SU-DHL-6 (cell line): ENCODE results near the gene ELMO3.

Experiments
- H2AFZ ChIP-seq: fragments of 200-600 bp; sonication (generic); 2 replicates; pipeline ENCODE4 v1.6.1; 2014; ENCODE audit warnings: low read depth, mild to moderate bottlenecking, moderate library complexity, mixed read lengths, antibody characterized with exemption, low read length; ENCODE audit not compliant: severe bottlenecking
- H3F3A ChIP-seq: fragments of 200-600 bp; shearing (Covaris generic); 2 replicates; pipeline ENCODE4 v1.6.0; 2016; ENCODE audit warnings: antibody characterized with exemption, mild to moderate bottlenecking; ENCODE audit not compliant: insufficient read depth
- H3K27ac ChIP-seq: fragments of 200-600 bp; sonication (generic); 2 replicates; pipeline ENCODE4 v1.5.1; 2016; ENCODE audit warnings: low read depth, mild to moderate bottlenecking, low read length, moderate library complexity, mixed read lengths
- H3K27me3 ChIP-seq: fragments of 200-600 bp; sonication (generic), shearing (Covaris generic); 2 replicates; pipeline ENCODE4 v1.6.0; 2014; ENCODE audit warnings: mild to moderate bottlenecking, low read length
- H3K36me3 ChIP-seq: fragments of 200-600 bp; sonication (generic); 2 replicates; pipeline ENCODE4 v1.6.1; 2014; ENCODE audit warnings: mild to moderate bottlenecking, low read length, mixed read lengths
- H3K4me2 ChIP-seq: fragments of 300-600, 200-600 bp; shearing (Covaris generic), sonication (generic); 2 replicates; pipeline ENCODE4 v1.6.0; 2014; ENCODE audit warnings: low read length, low read depth, mild to moderate bottlenecking; ENCODE audit not compliant: poor library complexity, severe bottlenecking
- H3K4me3 ChIP-seq: fragments of 200-600 bp; sonication (generic); 2 replicates; pipeline ENCODE4 v1.5.1; 2014; ENCODE audit warnings: antibody characterized with exemption, low read length, mild to moderate bottlenecking, mixed read lengths; ENCODE audit not compliant: insufficient read depth, poor library complexity, severe bottlenecking
- H3K79me2 ChIP-seq: fragments of 200-600 bp; sonication (generic); 2 replicates; pipeline ENCODE4 v1.6.1; 2014; ENCODE audit warnings: mild to moderate bottlenecking, low read length, moderate library complexity; ENCODE audit not compliant: insufficient read depth
- H3K9ac ChIP-seq: fragments of 200-600 bp; sonication (generic); 2 replicates; pipeline ENCODE4 v1.7.0; 2014; ENCODE audit warnings: mild to moderate bottlenecking, low read length
- H3K9me2 ChIP-seq: fragments of 200-600 bp; sonication (generic); replicated peaks from 2 replicates; pipeline ENCODE4 v1.6.1; 2014; ENCODE audit warnings: low read length; ENCODE audit not compliant: insufficient read depth
- H3K9me3 ChIP-seq: fragments of 200-600 bp; sonication (generic); 2 replicates; pipeline ENCODE4 v1.6.1; 2014; ENCODE audit warnings: low read length, mixed read lengths; ENCODE audit not compliant: insufficient read depth
- H4K20me1 ChIP-seq: fragments of 200-600 bp; sonication (generic); 2 replicates; pipeline ENCODE4 v1.6.1; 2014; ENCODE audit warnings: low read depth, mild to moderate bottlenecking, antibody characterized with exemption, low read length, moderate library complexity, mixed read lengths
- CTCF ChIP-seq: fragments of 200-600 bp; sonication (generic); IDR thresholded peaks from one replicate; pipeline ENCODE4 v1.5.1; 2017; ENCODE audit warnings: antibody characterized with exemption, mild to moderate bottlenecking, low read length, moderate library complexity; ENCODE audit not compliant: insufficient read depth, poor library complexity, severe bottlenecking
- EZH2phosphoT487 ChIP-seq: fragments of 200-600 bp; sonication (generic), shearing (Covaris generic); conservative IDR thresholded peaks from 2 replicates; pipeline ENCODE4 v1.6.1; 2018; ENCODE audit warnings: mild to moderate bottlenecking, antibody characterized with exemption, low read length, moderate library complexity, mixed read lengths

ELMO3 gene

DNA sequence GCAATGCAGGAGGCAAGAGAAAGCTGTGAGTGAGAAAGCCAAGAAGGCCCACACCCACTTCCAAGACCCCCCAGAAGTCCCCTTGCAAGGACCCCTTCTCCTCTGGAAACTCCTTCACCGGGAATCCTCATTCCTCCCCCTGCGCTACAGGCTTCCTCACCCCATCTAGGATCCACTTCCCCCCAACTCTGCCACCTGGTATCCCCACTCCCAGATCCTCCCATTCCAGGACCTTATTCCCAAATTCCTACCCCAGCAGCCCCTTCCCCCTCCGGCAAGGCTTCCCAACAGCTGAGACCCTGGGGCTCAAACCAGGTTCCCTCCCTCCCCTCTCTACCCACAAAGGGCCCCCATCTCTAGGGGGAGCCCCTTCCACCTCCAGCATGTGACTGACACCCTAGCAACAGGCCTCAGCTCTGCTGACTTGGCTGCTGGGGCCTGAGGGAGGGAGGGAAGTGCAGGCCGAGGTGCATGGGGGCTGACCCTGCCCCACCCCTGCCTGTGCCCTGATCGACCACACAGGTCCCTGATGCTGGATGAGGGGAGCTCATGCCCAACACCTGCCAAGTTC, 32.2 kb upstream of the ELMO3 start:
- Histone ChIP-seq H3K27me3 (no peaks in the 10 kb centered on the region), H4K20me1 (no peaks in the 10 kb centered on the region), H3K27ac (no peak overlapping the region), H3K9me3 (no peaks in the 10 kb centered on the region), H3K9ac (no peak overlapping the region), H3K4me3 (no peak overlapping the region), H2AFZ (no peak overlapping the region), H3F3A (no peaks in the 10 kb centered on the region), H3K9me2 (no peaks in the 10 kb centered on the region), H3K4me2 (no peak overlapping the region), H3K79me2 (no peaks in the 10 kb centered on the region), H3K36me3 (no peaks in the 10 kb centered on the region)
- no peak for TF ChIP-seq EZH2phosphoT487
- no peak for TF ChIP-seq CTCF

GRCh38 chr16:67167588-67167987, 31.3 kb upstream of the ELMO3 start:
- Histone ChIP-seq H3K9me2 (no peaks in the 10 kb centered on the region), H3K79me2 (no peaks in the 10 kb centered on the region), H3K27me3 (no peaks in the 10 kb centered on the region), H3K4me3 (no peak overlapping the region), H3K27ac (no peak overlapping the region), H3K4me2 (no peak overlapping the region), H3K36me3 (no peaks in the 10 kb centered on the region), H3K9ac (no peak overlapping the region), H3F3A (no peaks in the 10 kb centered on the region), H4K20me1 (no peaks in the 10 kb centered on the region), H3K9me3 (no peaks in the 10 kb centered on the region), H2AFZ (no peak overlapping the region)
- TF ChIP-seq EZH2phosphoT487 (no peak), CTCF (no peak)

DNA sequence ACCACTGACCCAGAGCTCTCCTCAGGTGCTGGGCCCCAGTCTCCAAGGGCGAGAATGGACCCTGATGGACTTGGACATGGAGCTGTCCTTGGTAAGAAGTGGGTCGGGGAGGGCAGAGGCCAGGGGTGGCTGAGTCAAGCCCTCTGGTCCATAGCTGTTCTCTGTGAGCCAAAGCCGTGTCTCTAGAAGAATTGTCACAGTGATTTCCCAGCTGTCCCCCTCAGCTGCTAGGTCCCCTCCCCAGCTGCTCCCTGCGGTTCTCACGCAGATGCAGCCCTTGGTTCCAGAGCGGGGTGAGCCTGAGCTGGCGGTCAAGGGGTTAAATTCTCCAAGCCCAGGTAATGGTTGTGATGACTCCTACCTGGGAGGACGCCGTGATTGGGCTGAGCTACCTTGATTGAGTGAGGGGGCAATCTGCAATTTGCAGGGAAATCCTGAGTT, 29.9 kb upstream of the ELMO3 start:
- Histone ChIP-seq H3K4me3 (no peak overlapping the region), H4K20me1 (no peaks in the 10 kb centered on the region), H3K27ac (no peak overlapping the region), H3K9me3 (no peaks in the 10 kb centered on the region), H3K27me3 (no peaks in the 10 kb centered on the region), H2AFZ (no peak overlapping the region), H3K4me2 (no peak overlapping the region), H3K9ac (no peak overlapping the region), H3F3A (no peaks in the 10 kb centered on the region), H3K9me2 (no peaks in the 10 kb centered on the region), H3K36me3 (no peaks in the 10 kb centered on the region), H3K79me2 (no peaks in the 10 kb centered on the region)
- TF ChIP-seq CTCF (no peak), EZH2phosphoT487 (no peak)
